Fibroblast of upper back skin (primary cell): ENCODE measurements around the gene FUT6.
A peak's percentile ranks its signal among the peaks of the same experiment; 100 is the strongest.
"Not testable (repeated sequence)": the region's sequence is repeated elsewhere in the genome, so short reads cannot be mapped to it uniquely, and the experiment has no call there.

Source experiments
- DNase-seq: peaks from one replicate; pipeline ENCODE4 v3.0.0-alpha.2; 2013

Gene FUT6

GRCh38 chr19:5839065-5840017 is at the start of gene FUT6:
TSS of gene FUT6 (minus strand) at chr19:5839702. CDS start at chr19:5832567, 7,135 bp downstream.
- no peak for DNase-seq

GRCh38 chr19:5884065-5884811 is 44.7 kb upstream of the FUT6 start:
- not testable (repeated sequence) for DNase-seq

- not testable (repeated sequence) for DNase-seq
These were observed 43.8 kb upstream of the FUT6 start for GRCh38 chr19:5883157-5883873.

- no peak for DNase-seq
These were observed 43.0 kb upstream of the FUT6 start for GRCh38 chr19:5882421-5882968.

- DNase-seq: no peak
These were observed 42.2 kb upstream of the FUT6 start for GRCh38 chr19:5881543-5882299.

GRCh38 chr19:5880604-5881078 is 41.1 kb upstream of the FUT6 start:
- DNase-seq: peak; percentile 80

- no peak for DNase-seq
These were observed 40.7 kb upstream of the FUT6 start for GRCh38 chr19:5880196-5880595.

- DNase-seq: no peak
These were observed 38.4 kb upstream of the FUT6 start for GRCh38 chr19:5877882-5878281.

GRCh38 chr19:5877427-5877826 is 37.9 kb upstream of the FUT6 start:
- DNase-seq: no peak

GRCh38 chr19:5874496-5874895 is 35.0 kb upstream of the FUT6 start:
- DNase-seq: peak; percentile 58

GRCh38 chr19:5873617-5874199 is 34.2 kb upstream of the FUT6 start:
- DNase-seq: no peak

GRCh38 chr19:5870986-5871394 is 31.5 kb upstream of the FUT6 start:
- DNase-seq: no peak

GRCh38 chr19:5867201-5868136 is 28.0 kb upstream of the FUT6 start:
- no peak for DNase-seq

- no peak for DNase-seq
These were observed 26.3 kb upstream of the FUT6 start for GRCh38 chr19:5865772-5866171.

GRCh38 chr19:5864725-5865486 is 25.4 kb upstream of the FUT6 start:
- DNase-seq: no peak

- DNase-seq: no peak
These were observed 24.7 kb upstream of the FUT6 start for GRCh38 chr19:5864013-5864720.

GRCh38 chr19:5863030-5863665 is 23.6 kb upstream of the FUT6 start:
- DNase-seq: no peak
